GM23248 (cell line): ENCODE data around the gene AP2S1.

Source experiments
- EZH2 ChIP-seq: fragments of 200-600 bp; sonication (generic); IDR thresholded peaks from 2 replicates; pipeline ENCODE4 v1.6.1; 2018; ENCODE audit warnings: antibody characterized with exemption, mild to moderate bottlenecking; ENCODE audit not compliant: insufficient read depth, poor library complexity, severe bottlenecking
- EZH2phosphoT487 ChIP-seq: fragments of 200-600 bp; sonication (generic); IDR thresholded peaks from 2 replicates; pipeline ENCODE4 v1.6.1; 2018; ENCODE audit warnings: antibody characterized with exemption, moderate library complexity, mild to moderate bottlenecking, low read depth; ENCODE audit not compliant: insufficient read depth

DNA sequence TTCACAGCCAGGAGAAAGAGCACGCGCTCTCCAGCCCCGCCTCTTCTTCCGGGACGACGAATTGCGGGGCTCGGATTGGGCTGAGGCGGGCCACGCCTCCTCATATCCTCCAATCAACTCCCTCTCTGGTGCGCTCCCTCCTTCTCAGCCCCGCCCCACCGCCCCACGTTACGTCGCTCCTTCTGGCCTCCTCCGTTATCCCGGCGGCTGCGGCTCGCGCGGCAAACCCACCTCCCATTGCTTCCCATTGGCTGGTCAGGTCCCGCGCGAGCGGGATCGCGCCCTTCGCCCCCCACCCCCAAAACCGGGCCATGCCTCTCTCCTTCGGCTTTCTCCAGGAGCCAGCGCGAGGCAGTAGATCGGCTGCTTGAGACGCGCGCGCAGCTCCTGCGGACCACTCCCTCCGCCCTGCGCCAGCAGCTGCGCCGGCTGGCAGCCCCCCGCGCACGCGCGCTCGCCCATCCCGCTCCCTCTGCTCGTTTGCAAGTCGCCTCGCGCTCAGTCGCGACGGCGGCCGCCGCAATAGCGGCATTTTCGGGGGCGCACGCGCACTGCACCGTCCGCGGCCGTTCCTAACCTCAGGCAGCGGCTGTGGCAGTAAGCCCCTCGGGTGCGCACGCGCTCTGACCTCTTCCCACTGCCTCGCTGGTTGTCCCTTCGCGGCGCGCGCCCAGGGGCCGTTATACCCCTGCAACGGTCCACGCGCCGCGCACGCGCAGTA, 9.6 kb upstream of the AP2S1 start:
- TF ChIP-seq EZH2, result no peak
- no peak for TF ChIP-seq EZH2phosphoT487
